Vagina (tissue), 2 donors: ENCODE data around the gene RABL3.

Source experiments
- POLR2A ChIP-seq, 2 donors: fragments of 450-650 bp; IDR thresholded peaks; one replicate each; pipeline ENCODE4 v1.6.1; 2017; ENCODE audit warnings: antibody characterized with exemption in 2 of 2, mild to moderate bottlenecking in 2 of 2, moderate library complexity in 2 of 2
- TF ChIP-seq, protein P1 (sequence below), 3 experiments: fragments of 450-650 bp in 2 of 3; fragments of 200-600 bp in 1 of 3; sonication (generic) in 1 of 3; IDR thresholded peaks; one replicate each; pipeline ENCODE4 v1.5.1; 2017 to 2019; ENCODE audit warnings: antibody characterized with exemption in 3 of 3, mild to moderate bottlenecking in 2 of 3, moderate library complexity in 2 of 3

- TF ChIP-seq, protein P1, sequence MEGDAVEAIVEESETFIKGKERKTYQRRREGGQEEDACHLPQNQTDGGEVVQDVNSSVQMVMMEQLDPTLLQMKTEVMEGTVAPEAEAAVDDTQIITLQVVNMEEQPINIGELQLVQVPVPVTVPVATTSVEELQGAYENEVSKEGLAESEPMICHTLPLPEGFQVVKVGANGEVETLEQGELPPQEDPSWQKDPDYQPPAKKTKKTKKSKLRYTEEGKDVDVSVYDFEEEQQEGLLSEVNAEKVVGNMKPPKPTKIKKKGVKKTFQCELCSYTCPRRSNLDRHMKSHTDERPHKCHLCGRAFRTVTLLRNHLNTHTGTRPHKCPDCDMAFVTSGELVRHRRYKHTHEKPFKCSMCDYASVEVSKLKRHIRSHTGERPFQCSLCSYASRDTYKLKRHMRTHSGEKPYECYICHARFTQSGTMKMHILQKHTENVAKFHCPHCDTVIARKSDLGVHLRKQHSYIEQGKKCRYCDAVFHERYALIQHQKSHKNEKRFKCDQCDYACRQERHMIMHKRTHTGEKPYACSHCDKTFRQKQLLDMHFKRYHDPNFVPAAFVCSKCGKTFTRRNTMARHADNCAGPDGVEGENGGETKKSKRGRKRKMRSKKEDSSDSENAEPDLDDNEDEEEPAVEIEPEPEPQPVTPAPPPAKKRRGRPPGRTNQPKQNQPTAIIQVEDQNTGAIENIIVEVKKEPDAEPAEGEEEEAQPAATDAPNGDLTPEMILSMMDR (IDR thresholded peaks at IDR 0.05): no peak
- TF ChIP-seq POLR2A (IDR thresholded peaks at IDR 0.05): no peak
Measured at GRCh38 chr3:120659834-120660233, 82.5 kb downstream of the RABL3 start.
